ENCODE measurements around the gene MAST2. TPM values are rescaled to one million over a fixed set of nuclear protein-coding genes. Genes with fewer than 3 reads are reported as not detected.
"Not testable (repeated sequence)": the region's sequence is repeated elsewhere in the genome, so short reads cannot be mapped to it uniquely, and the experiment has no call there.

The MAST2 gene
- total RNA-seq, 2 donors from 2014 or later: 44.5 to 52.1 TPM

- no peaks in the 10 kb centered on the region for H3K9me3 ChIP-seq
- no peak for DNase-seq (ENCODE audit: low spot score)
- H3K36me3 ChIP-seq: no peaks in the 10 kb centered on the region
- TF ChIP-seq CTCF (IDR thresholded peaks at IDR 0.05): no peak
- H3K4me3 ChIP-seq: no peak overlapping the region
- H3K27me3 ChIP-seq: no peaks in the 10 kb centered on the region
- peaks cover 0 to 43% of the 10 kb centered on the region in 2 donors for H3K4me1 ChIP-seq
- peak overlapping the region; percentile 16 to 33 for H3K27ac ChIP-seq
Measured at GRCh38 chr1:45928486-45929205, 125.2 kb downstream of the MAST2 start.

- H3K36me3 ChIP-seq: peaks cover 3% of the 10 kb centered on the region
- H3K27me3 ChIP-seq: no peaks in the 10 kb centered on the region
- no peaks in the 10 kb centered on the region for H3K9me3 ChIP-seq
- no peak overlapping the region for H3K4me3 ChIP-seq
- no peak for TF ChIP-seq CTCF (IDR thresholded peaks at IDR 0.05)
- H3K4me1 ChIP-seq: peaks cover 0 to 43% of the 10 kb centered on the region in 2 donors
- DNase-seq (ENCODE audit: low spot score): no peak
- H3K27ac ChIP-seq: peak overlapping the region; percentile 16 to 33
Measured at GRCh38 chr1:45929257-45929687, 125.9 kb downstream of the MAST2 start.

GRCh38 chr1:45930258-45931150, 127.1 kb downstream of the MAST2 start:
- no peak for TF ChIP-seq CTCF (IDR thresholded peaks at IDR 0.05)
- no peak for DNase-seq (ENCODE audit: low spot score)
- Histone ChIP-seq H3K27me3 (no peaks in the 10 kb centered on the region), H3K27ac (no peak overlapping the region), H3K9me3 (no peaks in the 10 kb centered on the region), H3K4me1 (peaks cover 0 to 34% of the 10 kb centered on the region in 2 donors), H3K36me3 (peaks cover 4% of the 10 kb centered on the region), H3K4me3 (no peak overlapping the region)

- H3K27me3 ChIP-seq; H3K27ac ChIP-seq; H3K36me3 ChIP-seq; H3K9me3 ChIP-seq; H3K4me3 ChIP-seq; DNase-seq (ENCODE audit: low spot score): not testable (repeated sequence)
- peaks cover 0 to 22% of the 10 kb centered on the region in 2 donors for H3K4me1 ChIP-seq
Measured at GRCh38 chr1:45932205-45932604, 128.8 kb downstream of the MAST2 start.

GRCh38 chr1:45934947-45935346, 131.5 kb downstream of the MAST2 start:
- Histone ChIP-seq H3K4me3 (no peak overlapping the region), H3K36me3 (peaks cover 4% of the 10 kb centered on the region), H3K27me3 (no peaks in the 10 kb centered on the region), H3K4me1 (peaks cover 0 to 9% of the 10 kb centered on the region in 2 donors), H3K27ac (no peak overlapping the region), H3K9me3 (no peaks in the 10 kb centered on the region)
- no peak for TF ChIP-seq CTCF (IDR thresholded peaks at IDR 0.05)
- no peak for DNase-seq (ENCODE audit: low spot score)

- Histone ChIP-seq H3K27me3 (no peaks in the 10 kb centered on the region), H3K4me1 (no peaks in the 10 kb centered on the region), H3K27ac (no peak overlapping the region), H3K4me3 (no peak overlapping the region), H3K9me3 (peaks cover 0 to 12% of the 10 kb centered on the region in 2 donors), H3K36me3 (peaks cover 4% of the 10 kb centered on the region)
- no peak for TF ChIP-seq CTCF (IDR thresholded peaks at IDR 0.05)
- no peak for DNase-seq (ENCODE audit: low spot score)
Measured at GRCh38 chr1:45938029-45938428, 134.6 kb downstream of the MAST2 start.

Data from right atrium auricular region (tissue), 2 donors.